Calu3 (cell line): ENCODE measurements around the gene FZD4. TPM values are rescaled to one million over a fixed set of nuclear protein-coding genes. Genes with fewer than 3 reads are reported as not detected.
A peak's percentile ranks its signal among the peaks of the same experiment; 100 is the strongest.
"Not testable (repeated sequence)": the region's sequence is repeated elsewhere in the genome, so short reads cannot be mapped to it uniquely, and the experiment has no call there.

Experiments
- BruUV-seq: library from RNA; stranded (reverse); fragments of 400-500 nt; replicated peaks from 2 replicates; lab custom pipeline; 2021; lab: Mats Ljungman, UMichigan
- CTCF ChIA-PET: fragments of 300-600 bp; sonication (Branson Sonifier 250); formaldehyde crosslinking; loops from one replicate; lab custom pipeline; 2022; ENCODE audit warnings: antibody characterized with exemption; lab: Charles Lee
- DNase-seq: peaks from one replicate; pipeline ENCODE4 v3.0.0; 2022
- H3K27ac Mint-ChIP-seq: one replicate; pipeline ENCODE4 v1.8.0; 2022; ENCODE audit warnings: mixed read lengths; ENCODE audit not compliant: unreplicated experiment
- H3K27me3 Mint-ChIP-seq: one replicate; pipeline ENCODE4 v1.8.0; 2022; ENCODE audit warnings: mixed read lengths; ENCODE audit not compliant: unreplicated experiment
- H3K36me3 Mint-ChIP-seq: one replicate; pipeline ENCODE4 v1.8.0; 2022; ENCODE audit warnings: mild to moderate bottlenecking, moderate library complexity, mixed read lengths; ENCODE audit not compliant: insufficient read depth, unreplicated experiment
- H3K4me1 Mint-ChIP-seq: one replicate; pipeline ENCODE4 v1.8.0; 2022; ENCODE audit warnings: mild to moderate bottlenecking, low read depth, mixed read lengths; ENCODE audit not compliant: unreplicated experiment
- H3K4me3 Mint-ChIP-seq: one replicate; pipeline ENCODE4 v1.8.0; 2022; ENCODE audit warnings: mild to moderate bottlenecking, low read depth, moderate library complexity, mixed read lengths; ENCODE audit not compliant: unreplicated experiment
- H3K9me3 Mint-ChIP-seq: one replicate; pipeline ENCODE4 v1.8.0; 2022; ENCODE audit warnings: low read depth, mixed read lengths; ENCODE audit not compliant: unreplicated experiment
- intact Hi-C: fragments of 100-400 bp; cut with micrococcal nuclease; formaldehyde crosslinking; loops from one replicate; pipeline ENCODE4 v1.10.0; 2022; ENCODE audit not compliant: unreplicated experiment
- total RNA-seq: library from RNA; stranded (reverse); gene quantifications from 2 replicates; pipeline ENCODE4 v1.2.3, GENCODE V29; 2022
- TF ChIP-seq, protein P1 (sequence below): fragments of 200-600 bp; IDR thresholded peaks from one replicate; pipeline ENCODE4 v1.8.0; 2022; ENCODE audit warnings: antibody characterized with exemption; ENCODE audit not compliant: unreplicated experiment

Gene FZD4
- total RNA-seq, 1 experiment from 2014 or later, result 2.5 TPM

GRCh38 chr11:86969258-86969657 lies 14.1 kb upstream of the FZD4 start:
- Mint-ChIP-seq H3K4me1 (no peaks in the 10 kb centered on the region), H3K27me3 (peaks cover 7% of the 10 kb centered on the region), H3K9me3 (no peaks in the 10 kb centered on the region), H3K27ac (no peak overlapping the region), H3K4me3 (no peak overlapping the region), H3K36me3 (no peaks in the 10 kb centered on the region)
- BruUV-seq, result no TSS peak
- DNase-seq, result no peak
- intact Hi-C loops, result no loop called here
- CTCF ChIA-PET, result no interaction called here
- TF ChIP-seq, protein P1, sequence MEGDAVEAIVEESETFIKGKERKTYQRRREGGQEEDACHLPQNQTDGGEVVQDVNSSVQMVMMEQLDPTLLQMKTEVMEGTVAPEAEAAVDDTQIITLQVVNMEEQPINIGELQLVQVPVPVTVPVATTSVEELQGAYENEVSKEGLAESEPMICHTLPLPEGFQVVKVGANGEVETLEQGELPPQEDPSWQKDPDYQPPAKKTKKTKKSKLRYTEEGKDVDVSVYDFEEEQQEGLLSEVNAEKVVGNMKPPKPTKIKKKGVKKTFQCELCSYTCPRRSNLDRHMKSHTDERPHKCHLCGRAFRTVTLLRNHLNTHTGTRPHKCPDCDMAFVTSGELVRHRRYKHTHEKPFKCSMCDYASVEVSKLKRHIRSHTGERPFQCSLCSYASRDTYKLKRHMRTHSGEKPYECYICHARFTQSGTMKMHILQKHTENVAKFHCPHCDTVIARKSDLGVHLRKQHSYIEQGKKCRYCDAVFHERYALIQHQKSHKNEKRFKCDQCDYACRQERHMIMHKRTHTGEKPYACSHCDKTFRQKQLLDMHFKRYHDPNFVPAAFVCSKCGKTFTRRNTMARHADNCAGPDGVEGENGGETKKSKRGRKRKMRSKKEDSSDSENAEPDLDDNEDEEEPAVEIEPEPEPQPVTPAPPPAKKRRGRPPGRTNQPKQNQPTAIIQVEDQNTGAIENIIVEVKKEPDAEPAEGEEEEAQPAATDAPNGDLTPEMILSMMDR, result no peak

- H3K9me3 Mint-ChIP-seq, H3K4me3 Mint-ChIP-seq, H3K27ac Mint-ChIP-seq, H3K27me3 Mint-ChIP-seq, H3K36me3 Mint-ChIP-seq, intact Hi-C loops, DNase-seq, H3K4me1 Mint-ChIP-seq, CTCF ChIA-PET, BruUV-seq: not testable (repeated sequence)
Observed at GRCh38 chr11:86967601-86968000, 12.4 kb upstream of the FZD4 start.

GRCh38 chr11:86957976-86958646 lies 2.9 kb upstream of the FZD4 start:
- CTCF ChIA-PET, result no interaction called here
- intact Hi-C loops, result no loop called here
- no peak for DNase-seq
- H3K4me1 Mint-ChIP-seq, result peaks cover 14% of the 10 kb centered on the region
- no peak overlapping the region for H3K4me3 Mint-ChIP-seq
- H3K9me3 Mint-ChIP-seq, result no peaks in the 10 kb centered on the region
- TF ChIP-seq, protein P1, result no peak
- no peaks in the 10 kb centered on the region for H3K27me3 Mint-ChIP-seq
- no TSS peak for BruUV-seq
- no peak overlapping the region for H3K27ac Mint-ChIP-seq
- peaks cover 23% of the 10 kb centered on the region for H3K36me3 Mint-ChIP-seq

DNA sequence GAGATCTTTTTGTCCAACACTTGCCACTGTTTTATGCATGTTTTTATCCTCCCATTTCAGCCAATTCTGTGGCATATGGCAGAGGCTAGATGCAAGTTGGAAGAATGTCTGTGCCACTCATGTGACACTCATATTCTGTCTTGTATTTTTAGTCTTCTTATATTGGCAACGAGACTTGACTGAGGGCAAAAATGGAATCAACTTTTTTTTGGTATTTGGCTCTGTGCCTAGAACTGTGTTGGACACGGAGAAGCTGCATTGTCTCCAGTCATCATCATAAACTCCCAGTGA lies 1.7 kb upstream of the FZD4 start:
- no peak overlapping the region for H3K27ac Mint-ChIP-seq
- peak overlapping the region; percentile 85 for H3K4me3 Mint-ChIP-seq
- CTCF ChIA-PET, result no interaction called here
- peaks cover 14% of the 10 kb centered on the region for H3K4me1 Mint-ChIP-seq
- H3K9me3 Mint-ChIP-seq, result no peaks in the 10 kb centered on the region
- BruUV-seq, result no TSS peak
- no peak for DNase-seq
- intact Hi-C loops, result no loop called here
- peaks cover 23% of the 10 kb centered on the region for H3K36me3 Mint-ChIP-seq
- TF ChIP-seq, protein P1, result no peak
- H3K27me3 Mint-ChIP-seq, result no peaks in the 10 kb centered on the region

DNA sequence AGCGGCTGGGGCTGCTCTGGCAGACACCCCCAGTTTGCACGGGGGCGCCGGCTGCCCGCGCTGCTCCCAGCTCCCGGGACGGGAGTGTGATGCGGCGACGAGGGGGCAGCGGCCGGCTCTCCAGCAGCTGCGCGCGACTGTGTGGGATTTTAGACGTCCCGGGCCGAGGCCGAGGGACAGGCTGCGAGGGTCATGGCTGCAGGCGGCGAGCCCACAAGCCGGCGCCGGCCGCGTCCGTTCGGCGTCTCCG lies 159 bp downstream of the FZD4 start:
- H3K9me3 Mint-ChIP-seq, result no peaks in the 10 kb centered on the region
- CTCF ChIA-PET, result no interaction called here
- H3K27ac Mint-ChIP-seq, result no peak overlapping the region
- H3K36me3 Mint-ChIP-seq, result peaks cover 23% of the 10 kb centered on the region
- no peak for DNase-seq
- no TSS peak for BruUV-seq
- no peaks in the 10 kb centered on the region for H3K27me3 Mint-ChIP-seq
- peak overlapping the region; percentile 85 for H3K4me3 Mint-ChIP-seq
- H3K4me1 Mint-ChIP-seq, result peaks cover 14% of the 10 kb centered on the region
- intact Hi-C loops, result no loop called here
- TF ChIP-seq, protein P1, result no peak
